GM12892 (cell line): Measurements from ENCODE around the gene IL4I1.
A peak's percentile ranks its signal among the peaks of the same experiment; 100 is the strongest.

Experiments used
- DNase-seq: peaks from one replicate; pipeline ENCODE4 v3.0.0; 2011; ENCODE audit not compliant: insufficient read length
- FAIRE-seq: peaks from 2 replicates; lab custom pipeline; 2011; peaks lifted over from hg19 to GRCh38; lab: Jason Lieb, UNC
- POLR2A ChIP-seq: IDR thresholded peaks from 2 replicates; pipeline ENCODE4 v1.6.1; 2011; ENCODE audit warnings: low read depth, low read length, control low read depth
- POLR2AphosphoS5 ChIP-seq: IDR thresholded peaks from 2 replicates; pipeline ENCODE4 v1.6.1; 2011; ENCODE audit warnings: low read depth, low read length, control low read depth
- TAF1 ChIP-seq: IDR thresholded peaks from 2 replicates; pipeline ENCODE4 v1.6.1; 2011; ENCODE audit warnings: low read depth, mild to moderate bottlenecking, control low read depth, low read length, borderline replicate concordance

IL4I1 gene

GRCh38 chr19:49875177-49875576 lies 21.5 kb downstream of the IL4I1 start:
- DNase-seq (no peak), FAIRE-seq (no peak)
- TF ChIP-seq POLR2A (no peak), TAF1 (no peak), POLR2AphosphoS5 (no peak)

DNA sequence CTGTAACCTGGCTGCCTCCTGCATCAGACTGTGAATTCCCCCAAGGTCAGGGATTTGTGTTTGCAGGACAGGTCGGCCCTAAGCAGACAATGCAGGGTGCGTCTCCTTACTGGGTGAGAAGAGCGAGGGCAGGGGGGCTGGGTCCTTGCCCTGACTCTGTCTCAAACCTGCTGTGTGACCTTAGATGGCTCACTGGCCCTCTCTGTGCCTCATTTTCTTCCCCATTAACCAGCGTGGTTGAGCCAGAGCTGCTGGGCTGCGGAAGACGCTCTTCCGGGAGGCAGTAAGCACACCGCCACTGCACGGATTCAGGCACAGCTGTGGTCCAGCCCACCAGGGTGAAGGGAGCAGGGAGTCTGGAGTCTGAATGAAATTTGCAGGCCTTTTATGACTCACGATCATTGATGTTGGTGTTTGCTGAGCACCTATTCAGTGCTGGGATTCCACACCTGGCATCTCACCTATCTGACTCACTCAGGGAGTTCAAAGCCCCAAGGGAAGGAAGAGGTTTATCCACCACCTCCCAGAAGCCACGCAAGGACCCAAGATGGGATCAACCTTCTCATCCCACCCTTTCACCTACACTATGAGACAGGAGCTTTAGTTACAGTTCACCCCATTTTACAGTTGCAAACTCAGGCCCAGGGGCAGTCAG lies 22.1 kb downstream of the IL4I1 start:
- TF ChIP-seq POLR2A (no peak), TAF1 (no peak), POLR2AphosphoS5 (no peak)
- DNase-seq (no peak), FAIRE-seq (no peak)

GRCh38 chr19:49873834-49874233 lies 22.9 kb downstream of the IL4I1 start:
- TF ChIP-seq POLR2AphosphoS5: no peak
- no peak for TF ChIP-seq POLR2A
- TF ChIP-seq TAF1: no peak
- DNase-seq (no peak), FAIRE-seq (no peak)

DNA sequence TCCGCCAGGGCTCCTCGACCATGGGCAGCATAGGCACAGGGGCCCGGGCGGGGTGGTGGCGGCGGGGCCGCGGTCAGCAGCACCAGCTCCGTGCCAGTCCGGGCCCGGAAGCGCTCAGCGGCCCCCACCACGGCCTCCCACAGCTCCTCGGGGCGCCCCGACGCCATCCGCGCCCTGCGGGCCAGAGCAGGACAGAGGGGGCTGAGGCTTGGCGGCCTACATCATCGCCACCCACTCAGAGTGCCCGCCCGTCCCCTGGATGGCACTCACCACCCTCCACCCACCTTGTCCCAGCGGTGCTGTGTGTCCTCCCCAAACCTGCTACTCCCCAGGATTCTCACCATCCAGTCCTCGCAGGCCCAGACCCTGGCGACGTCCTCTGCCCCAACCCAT lies 23.6 kb downstream of the IL4I1 start:
- no peak for DNase-seq
- FAIRE-seq: no peak
- TF ChIP-seq POLR2AphosphoS5: no peak
- TF ChIP-seq TAF1: no peak
- no peak for TF ChIP-seq POLR2A

- FAIRE-seq (no peak), DNase-seq (no peak)
- TF ChIP-seq POLR2AphosphoS5: no peak
- TF ChIP-seq POLR2A: no peak
These were observed 24.2 kb downstream of the IL4I1 start for GRCh38 chr19:49872245-49873128.

- no peak for TF ChIP-seq POLR2A
- TF ChIP-seq POLR2AphosphoS5: no peak
- no peak for TF ChIP-seq TAF1
- FAIRE-seq: no peak
- DNase-seq: no peak
These were observed 25.2 kb downstream of the IL4I1 start for GRCh38 chr19:49871349-49871985.

- FAIRE-seq (peak; percentile 56), DNase-seq (no peak)
- no peak for TF ChIP-seq POLR2A
These were observed 26.3 kb downstream of the IL4I1 start for GRCh38 chr19:49870309-49870901.

GRCh38 chr19:49869484-49870308 lies 27.0 kb downstream of the IL4I1 start:
- DNase-seq: peak; percentile 82
- TF ChIP-seq POLR2A (peak; percentile 34; the same call in 1 of the 2 replicates), TAF1 (no peak), POLR2AphosphoS5 (peak; percentile 49; the same call in 1 of the 2 replicates)
- FAIRE-seq: peak; percentile 98

- no peak for FAIRE-seq
- TF ChIP-seq TAF1: no peak
- TF ChIP-seq POLR2AphosphoS5: no peak
- TF ChIP-seq POLR2A: no peak
These were observed 27.6 kb downstream of the IL4I1 start for GRCh38 chr19:49869009-49869483.

GRCh38 chr19:49866933-49867782 lies 29.5 kb downstream of the IL4I1 start, which contains the start of gene PNKP:
Gene PNKP (minus strand): TSS chr19:49867576. CDS start chr19:49867204, 372 bp downstream.
- FAIRE-seq (peak; percentile 98), DNase-seq (peak; percentile 96)
- peak; percentile 84 for TF ChIP-seq POLR2AphosphoS5
- TF ChIP-seq POLR2A: peak; percentile 87
- peak; percentile 42; the same call in 1 of the 2 replicates for TF ChIP-seq TAF1

More at GRCh38 chr19:49869009-49869483, 27.6 kb downstream of the IL4I1 start:
- peak; percentile 44 for DNase-seq
